SU-DHL-6 (cell line): ENCODE measurements around the gene NRAP.

Experiments used
- CTCF ChIP-seq: fragments of 200-600 bp; sonication (generic); IDR thresholded peaks from one replicate; pipeline ENCODE4 v1.5.1; 2017; ENCODE audit warnings: antibody characterized with exemption, mild to moderate bottlenecking, low read length, moderate library complexity; ENCODE audit not compliant: insufficient read depth, poor library complexity, severe bottlenecking
- EZH2phosphoT487 ChIP-seq: fragments of 200-600 bp; sonication (generic), shearing (Covaris generic); conservative IDR thresholded peaks from 2 replicates; pipeline ENCODE4 v1.6.1; 2018; ENCODE audit warnings: mild to moderate bottlenecking, antibody characterized with exemption, low read length, moderate library complexity, mixed read lengths

GRCh38 chr10:113631684-113632367 lies 32.0 kb downstream of the NRAP start:
- TF ChIP-seq EZH2phosphoT487 (no peak), CTCF (no peak)
